ENCODE data around the gene TLE2.

Gene TLE2

GRCh38 chr19:3027981-3028304, 1.1 kb downstream of the TLE2 start:
- H3K4me1 Mint-ChIP-seq = peaks cover 22% of the 10 kb centered on the region
- H3K27me3 Mint-ChIP-seq = no peaks in the 10 kb centered on the region
- no peak for ATAC-seq (replicated peaks; ENCODE audit: extremely low read depth, poor library complexity, severe bottlenecking)

GRCh38 chr19:3027292-3027691, 1.8 kb downstream of the TLE2 start:
- Mint-ChIP-seq H3K27ac (ENCODE audit: low read depth) (no peak overlapping the region), H3K4me3 (peak overlapping the region; percentile 31), H3K36me3 (ENCODE audit: insufficient read depth) (no peaks in the 10 kb centered on the region), H3K9me3 (no peaks in the 10 kb centered on the region), H3K27me3 (no peaks in the 10 kb centered on the region), H3K4me1 (peaks cover 22% of the 10 kb centered on the region)
- DNase-seq (ENCODE audit: low spot score in 2 of 2) = no peak
- ATAC-seq (replicated peaks; ENCODE audit: extremely low read depth, poor library complexity, severe bottlenecking) = no peak

More at GRCh38 chr19:3027981-3028304, 1.1 kb downstream of the TLE2 start:
- Mint-ChIP-seq H3K4me3 (peak overlapping the region; percentile 72), H3K36me3 (ENCODE audit: insufficient read depth) (no peaks in the 10 kb centered on the region), H3K9me3 (no peaks in the 10 kb centered on the region), H3K27ac (ENCODE audit: low read depth) (no peak overlapping the region)
- DNase-seq (ENCODE audit: low spot score in 2 of 2) = no peak

GRCh38 chr19:3026768-3027167, 2.3 kb downstream of the TLE2 start:
- peaks cover 22% of the 10 kb centered on the region for H3K4me1 Mint-ChIP-seq
- no peak for ATAC-seq (replicated peaks; ENCODE audit: extremely low read depth, poor library complexity, severe bottlenecking)
- H3K9me3 Mint-ChIP-seq = no peaks in the 10 kb centered on the region
- DNase-seq (ENCODE audit: low spot score in 2 of 2) = no peak
- H3K27me3 Mint-ChIP-seq = no peaks in the 10 kb centered on the region
- H3K36me3 Mint-ChIP-seq (ENCODE audit: insufficient read depth) = no peaks in the 10 kb centered on the region
- no peak overlapping the region for H3K4me3 Mint-ChIP-seq
- H3K27ac Mint-ChIP-seq (ENCODE audit: low read depth) = no peak overlapping the region

- no peak overlapping the region for H3K27ac Mint-ChIP-seq (ENCODE audit: low read depth)
- H3K4me1 Mint-ChIP-seq = peaks cover 22% of the 10 kb centered on the region
- no peaks in the 10 kb centered on the region for H3K27me3 Mint-ChIP-seq
- no peak for DNase-seq (ENCODE audit: low spot score in 2 of 2)
- H3K4me3 Mint-ChIP-seq = no peak overlapping the region
- H3K36me3 Mint-ChIP-seq (ENCODE audit: insufficient read depth) = no peaks in the 10 kb centered on the region
- no peaks in the 10 kb centered on the region for H3K9me3 Mint-ChIP-seq
- ATAC-seq (replicated peaks; ENCODE audit: extremely low read depth, poor library complexity, severe bottlenecking) = no peak
Measured at GRCh38 chr19:3025549-3025886, 3.6 kb downstream of the TLE2 start.

- Mint-ChIP-seq H3K9me3 (no peaks in the 10 kb centered on the region), H3K4me3 (peak overlapping the region; percentile 18), H3K36me3 (ENCODE audit: insufficient read depth) (no peaks in the 10 kb centered on the region), H3K4me1 (peaks cover 18% of the 10 kb centered on the region), H3K27me3 (no peaks in the 10 kb centered on the region), H3K27ac (ENCODE audit: low read depth) (no peak overlapping the region)
- ATAC-seq (replicated peaks; ENCODE audit: extremely low read depth, poor library complexity, severe bottlenecking) = no peak
- DNase-seq (ENCODE audit: low spot score in 2 of 2) = no peak
Measured at GRCh38 chr19:3024870-3025548, 4.1 kb downstream of the TLE2 start.

- Mint-ChIP-seq H3K27ac (ENCODE audit: low read depth) (no peak overlapping the region), H3K27me3 (no peaks in the 10 kb centered on the region), H3K36me3 (ENCODE audit: insufficient read depth) (no peaks in the 10 kb centered on the region), H3K4me3 (peak overlapping the region; percentile 18), H3K4me1 (peaks cover 16% of the 10 kb centered on the region), H3K9me3 (no peaks in the 10 kb centered on the region)
- DNase-seq (ENCODE audit: low spot score in 2 of 2) (no peak), ATAC-seq (replicated peaks; ENCODE audit: extremely low read depth, poor library complexity, severe bottlenecking) (no peak)
Measured at GRCh38 chr19:3024509-3024869, 4.6 kb downstream of the TLE2 start.

- Mint-ChIP-seq H3K9me3 (no peaks in the 10 kb centered on the region), H3K36me3 (ENCODE audit: insufficient read depth) (peaks cover 2% of the 10 kb centered on the region), H3K27me3 (no peaks in the 10 kb centered on the region), H3K27ac (ENCODE audit: low read depth) (no peak overlapping the region), H3K4me3 (no peak overlapping the region), H3K4me1 (peaks cover 6% of the 10 kb centered on the region)
- ATAC-seq (replicated peaks; ENCODE audit: extremely low read depth, poor library complexity, severe bottlenecking) (no peak), DNase-seq (ENCODE audit: low spot score in 2 of 2) (no peak)
Measured at GRCh38 chr19:3020321-3020960, 8.6 kb downstream of the TLE2 start.

GRCh38 chr19:3019211-3019854, 9.7 kb downstream of the TLE2 start:
- no peak for ATAC-seq (replicated peaks; ENCODE audit: extremely low read depth, poor library complexity, severe bottlenecking)
- Mint-ChIP-seq H3K4me1 (peaks cover under 1% of the 10 kb centered on the region), H3K36me3 (ENCODE audit: insufficient read depth) (peaks cover 3% of the 10 kb centered on the region), H3K27ac (ENCODE audit: low read depth) (no peak overlapping the region), H3K9me3 (no peaks in the 10 kb centered on the region), H3K4me3 (no peak overlapping the region), H3K27me3 (no peaks in the 10 kb centered on the region)
- no peak for DNase-seq (ENCODE audit: low spot score in 2 of 2)

GRCh38 chr19:3017923-3018322, 11.2 kb downstream of the TLE2 start:
- Mint-ChIP-seq H3K4me1 (no peaks in the 10 kb centered on the region), H3K4me3 (no peak overlapping the region), H3K27ac (ENCODE audit: low read depth) (no peak overlapping the region), H3K27me3 (no peaks in the 10 kb centered on the region), H3K9me3 (no peaks in the 10 kb centered on the region), H3K36me3 (ENCODE audit: insufficient read depth) (peaks cover 3% of the 10 kb centered on the region)
- ATAC-seq (replicated peaks; ENCODE audit: extremely low read depth, poor library complexity, severe bottlenecking) (no peak), DNase-seq (ENCODE audit: low spot score in 2 of 2) (no peak)

GRCh38 chr19:3015126-3016057, 13.7 kb downstream of the TLE2 start:
- Mint-ChIP-seq H3K27me3 (no peaks in the 10 kb centered on the region), H3K36me3 (ENCODE audit: insufficient read depth) (peaks cover 3% of the 10 kb centered on the region), H3K9me3 (no peaks in the 10 kb centered on the region), H3K27ac (ENCODE audit: low read depth) (no peak overlapping the region), H3K4me3 (no peak overlapping the region), H3K4me1 (no peaks in the 10 kb centered on the region)
- ATAC-seq (replicated peaks; ENCODE audit: extremely low read depth, poor library complexity, severe bottlenecking) = no peak
- DNase-seq (ENCODE audit: low spot score in 2 of 2) = no peak

GRCh38 chr19:3014135-3014534, 14.9 kb downstream of the TLE2 start:
- Mint-ChIP-seq H3K4me1 (no peaks in the 10 kb centered on the region), H3K27me3 (no peaks in the 10 kb centered on the region), H3K36me3 (ENCODE audit: insufficient read depth) (peaks cover 3% of the 10 kb centered on the region), H3K27ac (ENCODE audit: low read depth) (no peak overlapping the region), H3K9me3 (no peaks in the 10 kb centered on the region), H3K4me3 (no peak overlapping the region)
- DNase-seq (ENCODE audit: low spot score in 2 of 2) (no peak), ATAC-seq (replicated peaks; ENCODE audit: extremely low read depth, poor library complexity, severe bottlenecking) (no peak)

GRCh38 chr19:3013263-3013725, 15.8 kb downstream of the TLE2 start:
- no peaks in the 10 kb centered on the region for H3K9me3 Mint-ChIP-seq
- peaks cover 5% of the 10 kb centered on the region for H3K36me3 Mint-ChIP-seq (ENCODE audit: insufficient read depth)
- H3K27me3 Mint-ChIP-seq = no peaks in the 10 kb centered on the region
- no peak overlapping the region for H3K27ac Mint-ChIP-seq (ENCODE audit: low read depth)
- no peak overlapping the region for H3K4me3 Mint-ChIP-seq
- no peaks in the 10 kb centered on the region for H3K4me1 Mint-ChIP-seq
- ATAC-seq (replicated peaks; ENCODE audit: extremely low read depth, poor library complexity, severe bottlenecking) (no peak), DNase-seq (ENCODE audit: low spot score in 2 of 2) (no peak)
